Liver (tissue), 3 donors: ENCODE results near the gene PRKAR1B.

Source experiments
- GABPA ChIP-seq, 2 donors: IDR thresholded peaks in 1 of 2; conservative IDR thresholded peaks in 1 of 2; 2 replicates each; pipeline ENCODE4 v1.6.1; 2016; ENCODE audit warnings: antibody characterized with exemption in 2 of 2, mild to moderate bottlenecking in 1 of 2, moderate library complexity in 1 of 2
- NR2F2 ChIP-seq: IDR thresholded peaks from 2 replicates; pipeline ENCODE4 v1.6.1; 2016; ENCODE audit warnings: antibody characterized with exemption
- RAD21 ChIP-seq, 2 donors: IDR thresholded peaks; 2 replicates each; pipeline ENCODE4 v1.6.1; 2016; ENCODE audit warnings: antibody characterized with exemption in 2 of 2, mild to moderate bottlenecking in 2 of 2
- TAF1 ChIP-seq: conservative IDR thresholded peaks from 2 replicates; pipeline ENCODE4 v1.6.1; 2016; ENCODE audit warnings: antibody characterized with exemption, mild to moderate bottlenecking
- YY1 ChIP-seq: IDR thresholded peaks from 2 replicates; pipeline ENCODE4 v1.6.1; 2016; ENCODE audit warnings: antibody characterized with exemption, mild to moderate bottlenecking
- TF ChIP-seq, protein P1 (sequence below): fragments of 150-350 bp; IDR thresholded peaks from 2 replicates; pipeline ENCODE4 v1.5.1; 2017; ENCODE audit warnings: improper control_type of control experiment, low read depth, low read length; ENCODE audit not compliant: missing input control
- TF ChIP-seq, protein P2 (sequence below): IDR thresholded peaks from 2 replicates; pipeline ENCODE4 v1.6.1; 2016; ENCODE audit warnings: antibody characterized with exemption
- TF ChIP-seq, protein P3 (sequence below): IDR thresholded peaks from 2 replicates; pipeline ENCODE4 v1.6.1; 2016; ENCODE audit warnings: antibody characterized with exemption
- donor health status: healthy.
- donor health status: healthy.

DNA sequence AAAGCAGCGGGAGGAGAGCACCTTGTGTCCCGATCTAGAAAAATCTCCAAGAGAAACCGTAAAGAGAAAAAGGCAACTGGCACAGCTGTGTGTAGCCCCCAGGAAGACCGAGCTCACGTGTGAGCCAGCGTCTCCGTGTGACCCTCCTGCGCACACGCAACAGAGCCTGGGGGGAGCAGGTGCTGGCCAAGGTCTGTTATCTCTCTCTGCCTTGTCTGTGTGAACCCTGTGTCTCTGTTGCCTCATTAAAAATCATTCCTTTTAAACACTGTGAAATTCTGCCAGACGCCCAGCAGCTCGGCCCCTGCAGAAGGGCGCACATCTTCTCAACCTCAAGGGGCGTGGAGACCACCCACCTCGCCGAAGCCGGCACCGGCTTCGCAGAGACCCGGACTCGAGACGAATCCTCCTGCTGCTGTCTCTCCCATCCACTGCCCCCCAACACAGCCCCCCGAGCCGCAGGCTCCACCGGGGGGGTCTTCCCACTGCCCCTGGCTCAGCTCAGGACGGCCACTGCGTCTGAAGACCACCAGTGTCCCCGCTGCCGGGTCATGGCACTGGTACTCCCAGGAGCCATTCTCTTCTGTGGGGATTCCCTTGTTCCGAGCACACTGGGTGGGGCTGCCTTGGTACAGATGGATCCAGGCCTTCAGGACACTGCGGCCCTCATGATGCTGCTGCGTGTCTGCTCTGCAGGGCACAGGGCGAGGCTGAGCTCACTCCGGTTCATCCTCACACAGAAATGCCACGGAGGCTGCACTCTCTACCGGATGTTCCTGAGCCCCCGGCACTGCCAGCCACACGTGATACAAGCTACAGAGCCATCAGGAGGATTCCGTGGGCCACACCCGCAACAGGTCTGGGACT is 94.9 kb downstream of the PRKAR1B start:
- TF ChIP-seq NR2F2, result no peak
- TF ChIP-seq, protein P1, sequence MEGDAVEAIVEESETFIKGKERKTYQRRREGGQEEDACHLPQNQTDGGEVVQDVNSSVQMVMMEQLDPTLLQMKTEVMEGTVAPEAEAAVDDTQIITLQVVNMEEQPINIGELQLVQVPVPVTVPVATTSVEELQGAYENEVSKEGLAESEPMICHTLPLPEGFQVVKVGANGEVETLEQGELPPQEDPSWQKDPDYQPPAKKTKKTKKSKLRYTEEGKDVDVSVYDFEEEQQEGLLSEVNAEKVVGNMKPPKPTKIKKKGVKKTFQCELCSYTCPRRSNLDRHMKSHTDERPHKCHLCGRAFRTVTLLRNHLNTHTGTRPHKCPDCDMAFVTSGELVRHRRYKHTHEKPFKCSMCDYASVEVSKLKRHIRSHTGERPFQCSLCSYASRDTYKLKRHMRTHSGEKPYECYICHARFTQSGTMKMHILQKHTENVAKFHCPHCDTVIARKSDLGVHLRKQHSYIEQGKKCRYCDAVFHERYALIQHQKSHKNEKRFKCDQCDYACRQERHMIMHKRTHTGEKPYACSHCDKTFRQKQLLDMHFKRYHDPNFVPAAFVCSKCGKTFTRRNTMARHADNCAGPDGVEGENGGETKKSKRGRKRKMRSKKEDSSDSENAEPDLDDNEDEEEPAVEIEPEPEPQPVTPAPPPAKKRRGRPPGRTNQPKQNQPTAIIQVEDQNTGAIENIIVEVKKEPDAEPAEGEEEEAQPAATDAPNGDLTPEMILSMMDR, result no peak
- TF ChIP-seq RAD21 (IDR thresholded peaks at IDR 0.05), result no peak
- TF ChIP-seq, protein P2, sequence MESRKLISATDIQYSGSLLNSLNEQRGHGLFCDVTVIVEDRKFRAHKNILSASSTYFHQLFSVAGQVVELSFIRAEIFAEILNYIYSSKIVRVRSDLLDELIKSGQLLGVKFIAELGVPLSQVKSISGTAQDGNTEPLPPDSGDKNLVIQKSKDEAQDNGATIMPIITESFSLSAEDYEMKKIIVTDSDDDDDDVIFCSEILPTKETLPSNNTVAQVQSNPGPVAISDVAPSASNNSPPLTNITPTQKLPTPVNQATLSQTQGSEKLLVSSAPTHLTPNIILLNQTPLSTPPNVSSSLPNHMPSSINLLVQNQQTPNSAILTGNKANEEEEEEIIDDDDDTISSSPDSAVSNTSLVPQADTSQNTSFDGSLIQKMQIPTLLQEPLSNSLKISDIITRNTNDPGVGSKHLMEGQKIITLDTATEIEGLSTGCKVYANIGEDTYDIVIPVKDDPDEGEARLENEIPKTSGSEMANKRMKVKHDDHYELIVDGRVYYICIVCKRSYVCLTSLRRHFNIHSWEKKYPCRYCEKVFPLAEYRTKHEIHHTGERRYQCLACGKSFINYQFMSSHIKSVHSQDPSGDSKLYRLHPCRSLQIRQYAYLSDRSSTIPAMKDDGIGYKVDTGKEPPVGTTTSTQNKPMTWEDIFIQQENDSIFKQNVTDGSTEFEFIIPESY, result no peak
- TF ChIP-seq, protein P3, sequence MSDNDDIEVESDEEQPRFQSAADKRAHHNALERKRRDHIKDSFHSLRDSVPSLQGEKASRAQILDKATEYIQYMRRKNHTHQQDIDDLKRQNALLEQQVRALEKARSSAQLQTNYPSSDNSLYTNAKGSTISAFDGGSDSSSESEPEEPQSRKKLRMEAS, result no peak
- no peak for TF ChIP-seq TAF1
- TF ChIP-seq GABPA (IDR thresholded peaks at IDR 0.05 in 1 of 2, conservative IDR thresholded peaks at IDR 0.05 in 1 of 2), result no peak
- TF ChIP-seq YY1, result no peak
